H1 (cell line): ENCODE data around the gene ZFP3. TPM values are rescaled to one million over a fixed set of nuclear protein-coding genes. Genes with fewer than 3 reads are reported as not detected.

Experiments used
- CTCF ChIA-PET: fragments of 300-600 bp; sonication (Branson Sonifier 250); formaldehyde crosslinking; loops from one replicate; lab custom pipeline; 2021; ENCODE audit not compliant: partially characterized antibody; lab: Charles Lee
- POLR2A ChIA-PET: fragments of 300-600 bp; sonication (Branson Sonifier 250); formaldehyde crosslinking; loops from one replicate; lab custom pipeline; 2021; ENCODE audit warnings: inconsistent platforms; ENCODE audit not compliant: partially characterized antibody; lab: Charles Lee
- DNase-seq, 2 experiments: peaks; one replicate each; pipeline versions ENCODE4 v3.0.0 to v3.0.0-alpha.2; 2010 to 2022; ENCODE audit warnings: low spot score in 2 of 2, low read depth in 1 of 2, mixed read lengths in 1 of 2
- FAIRE-seq: peaks from 2 replicates; lab custom pipeline; 2011; peaks lifted over from hg19 to GRCh38; lab: Jason Lieb, UNC
- H2AFZ ChIP-seq: 2 replicates; pipeline ENCODE4 v1.8.1; 2012; ENCODE audit warnings: low read length, inconsistent platforms
- H2AK5ac ChIP-seq: 2 replicates; pipeline ENCODE4 v1.6.1; 2013; ENCODE audit warnings: low read depth, low read length
- H2BK120ac ChIP-seq: replicated peaks from 2 replicates; pipeline ENCODE3; 2013; ENCODE audit warnings: low read depth, low read length, inconsistent platforms
- H2BK12ac ChIP-seq: 2 replicates; pipeline ENCODE4 v1.6.1; 2013; ENCODE audit warnings: low read depth, low read length
- H2BK15ac ChIP-seq: 2 replicates; pipeline ENCODE4 v1.6.1; 2013; ENCODE audit warnings: low read length
- H2BK20ac ChIP-seq: 2 replicates; pipeline ENCODE4 v1.6.1; 2013; ENCODE audit warnings: low read length
- H2BK5ac ChIP-seq: 2 replicates; pipeline ENCODE4 v1.6.1; 2013; ENCODE audit warnings: low read depth, low read length
- H3K14ac ChIP-seq: 2 replicates; pipeline ENCODE4 v1.6.1; 2013; ENCODE audit warnings: inconsistent platforms; ENCODE audit not compliant: insufficient read length
- H3K18ac ChIP-seq: 2 replicates; pipeline ENCODE4 v1.6.1; 2013; ENCODE audit warnings: low read length; ENCODE audit errors: extremely low read depth
- H3K23ac ChIP-seq: 2 replicates; pipeline ENCODE4 v1.6.1; 2013; ENCODE audit warnings: inconsistent platforms; ENCODE audit not compliant: insufficient read length
- H3K23me2 ChIP-seq: 2 replicates; pipeline ENCODE4 v1.6.1; 2013; ENCODE audit warnings: low read depth, low read length
- H3K27ac ChIP-seq: 2 replicates; pipeline ENCODE4 v1.6.1; 2011; ENCODE audit warnings: low read depth, low read length, inconsistent platforms
- H3K27me3 ChIP-seq, 4 experiments: replicated peaks in 1 of 4; 1 replicate in 1 of 4; 2 replicates in 3 of 4; pipeline versions ENCODE4 v1.6.1 to v1.8.1; 2011 to 2013; ENCODE audit warnings: low read length in 3 of 4, mild to moderate bottlenecking in 3 of 4, inconsistent platforms in 2 of 4, mixed read lengths in 2 of 4, moderate library complexity in 1 of 4; ENCODE audit not compliant: control insufficient read depth in 3 of 4, insufficient read depth in 3 of 4; ENCODE audit errors: extremely low read depth in 1 of 4
- H3K36me3 ChIP-seq, 4 experiments: 2 replicates each; pipeline versions ENCODE4 v1.6.1 to v1.8.1; 2011 to 2013; ENCODE audit warnings: mild to moderate bottlenecking in 4 of 4, low read length in 3 of 4, moderate library complexity in 2 of 4, control low read depth in 1 of 4, inconsistent platforms in 1 of 4; ENCODE audit not compliant: insufficient read depth in 4 of 4, control insufficient read depth in 2 of 4
- H3K4ac ChIP-seq: replicated peaks from 2 replicates; pipeline ENCODE3; 2013; ENCODE audit warnings: low read length, low read depth, mixed read lengths, inconsistent platforms; ENCODE audit not compliant: insufficient read length
- H3K4me1 ChIP-seq, 4 experiments: replicated peaks in 1 of 4; 1 replicate in 1 of 4; 2 replicates in 3 of 4; pipeline versions ENCODE4 v1.6.1 to v1.8.1; 2011 to 2013; ENCODE audit warnings: low read length in 3 of 4, inconsistent platforms in 2 of 4, mixed read lengths in 1 of 4; ENCODE audit not compliant: insufficient read depth in 4 of 4, control insufficient read depth in 3 of 4
- H3K4me2 ChIP-seq, 2 experiments: 2 replicates each; pipeline versions ENCODE4 v1.6.1 to v1.8.1; 2011 to 2013; ENCODE audit warnings: low read depth in 2 of 2, low read length in 2 of 2, control low read depth in 1 of 2, inconsistent platforms in 1 of 2, mild to moderate bottlenecking in 1 of 2; ENCODE audit not compliant: insufficient read depth in 1 of 2
- H3K4me3 ChIP-seq, 4 experiments: fragments of 200-600, 300-600 bp in 1 of 4; sonication (generic), shearing (Covaris generic), sonication (Bioruptor Twin) in 1 of 4; 2 replicates each; pipeline versions ENCODE4 v1.5.1 to v1.8.1; 2011 to 2016; ENCODE audit warnings: low read length in 4 of 4, low read depth in 3 of 4, control low read depth in 2 of 4, inconsistent platforms in 2 of 4, mild to moderate bottlenecking in 2 of 4, mixed read lengths in 1 of 4, moderate library complexity in 1 of 4; ENCODE audit not compliant: insufficient read depth in 2 of 4; ENCODE audit errors: extremely low read depth in 1 of 4
- H3K56ac ChIP-seq: replicated peaks from 2 replicates; pipeline ENCODE3; 2013; ENCODE audit warnings: low read depth, mild to moderate bottlenecking, mixed read lengths, low read length, inconsistent platforms; ENCODE audit not compliant: insufficient read length
- H3K79me1 ChIP-seq: 2 replicates; pipeline ENCODE4 v1.6.1; 2013; ENCODE audit warnings: low read depth, low read length, control low read depth
- H3K79me2 ChIP-seq, 2 experiments: 2 replicates each; pipeline versions ENCODE4 v1.6.1 to v1.8.1; 2012 to 2013; ENCODE audit warnings: low read length in 2 of 2, mild to moderate bottlenecking in 2 of 2, inconsistent platforms in 1 of 2; ENCODE audit not compliant: insufficient read depth in 2 of 2, control insufficient read depth in 1 of 2
- H3K9ac ChIP-seq, 4 experiments: replicated peaks in 1 of 4; 1 replicate in 1 of 4; 2 replicates in 3 of 4; pipeline versions ENCODE4 v1.6.1 to v1.8.1; 2011 to 2013; ENCODE audit warnings: low read depth in 3 of 4, low read length in 3 of 4, control low read depth in 2 of 4, mild to moderate bottlenecking in 2 of 4, moderate library complexity in 2 of 4, inconsistent platforms in 1 of 4; ENCODE audit errors: extremely low read depth in 1 of 4
- H3K9me3 ChIP-seq, 2 experiments: 2 replicates each; pipeline versions ENCODE4 v1.6.1 to v1.8.1; 2012 to 2013; ENCODE audit warnings: mild to moderate bottlenecking in 2 of 2, moderate library complexity in 2 of 2, control low read depth in 1 of 2, inconsistent platforms in 1 of 2, low read depth in 1 of 2, low read length in 1 of 2, mixed read lengths in 1 of 2; ENCODE audit not compliant: insufficient read depth in 2 of 2
- H4K20me1 ChIP-seq, 2 experiments: replicated peaks in 1 of 2; 2 replicates each; pipeline versions ENCODE3 to v1.8.1; 2011 to 2013; ENCODE audit warnings: inconsistent platforms in 2 of 2, low read length in 2 of 2, mild to moderate bottlenecking in 1 of 2; ENCODE audit not compliant: insufficient read depth in 2 of 2, control insufficient read depth in 1 of 2
- H4K5ac ChIP-seq: 2 replicates; pipeline ENCODE4 v1.6.1; 2013; ENCODE audit warnings: low read length, low read depth, mixed read lengths, inconsistent platforms; ENCODE audit not compliant: insufficient read length
- H4K8ac ChIP-seq: 2 replicates; pipeline ENCODE4 v1.8.0; 2013; ENCODE audit warnings: mild to moderate bottlenecking, moderate library complexity, low read length, inconsistent platforms; ENCODE audit not compliant: insufficient read depth; ENCODE audit errors: extremely low read depth
- H4K91ac ChIP-seq: replicated peaks from 2 replicates; pipeline ENCODE3; 2013; ENCODE audit warnings: low read length, mixed read lengths, inconsistent platforms; ENCODE audit not compliant: insufficient read length
- BRCA1 ChIP-seq: IDR thresholded peaks from 2 replicates; pipeline ENCODE4 v1.6.1; 2012; ENCODE audit warnings: low read depth, low read length, improper control_type of control experiment
- CBX5 ChIP-seq: fragments of 300-800, 300-1000 bp; sonication (generic); IDR thresholded peaks from 2 replicates; pipeline ENCODE4 v1.7.1; 2016; ENCODE audit warnings: antibody characterized with exemption, low read length, low read depth
- CEBPB ChIP-seq: IDR thresholded peaks from 2 replicates; pipeline ENCODE4 v1.6.1; 2012; ENCODE audit warnings: low read depth, low read length
- CTCF ChIP-seq, 3 experiments: IDR thresholded peaks; 1 replicate in 2 of 3; 2 replicates in 1 of 3; pipeline versions ENCODE4 v1.5.1 to v1.6.1; 2011; ENCODE audit warnings: low read length in 3 of 3, mild to moderate bottlenecking in 3 of 3, inconsistent platforms in 2 of 3, low read depth in 1 of 3, moderate library complexity in 1 of 3; ENCODE audit not compliant: insufficient read depth in 1 of 3; ENCODE audit errors: control extremely low read depth in 1 of 3
- KDM1A ChIP-seq: fragments of 200-600, 300-600 bp; sonication (generic); IDR thresholded peaks from 2 replicates; pipeline ENCODE4 v1.7.1; 2016; ENCODE audit warnings: mild to moderate bottlenecking, low read length, borderline replicate concordance
- POLR2A ChIP-seq, 2 experiments: IDR thresholded peaks; 1 replicate in 1 of 2; 2 replicates in 1 of 2; pipeline ENCODE4 v1.6.1; 2011; ENCODE audit warnings: low read depth in 2 of 2, low read length in 2 of 2, mild to moderate bottlenecking in 2 of 2; ENCODE audit errors: control extremely low read depth in 1 of 2
- SP1 ChIP-seq: IDR thresholded peaks from 2 replicates; pipeline ENCODE4 v1.6.1; 2011; ENCODE audit warnings: low read depth, low read length
- SRF ChIP-seq: IDR thresholded peaks from 2 replicates; pipeline ENCODE4 v1.6.1; 2011; ENCODE audit warnings: mild to moderate bottlenecking, low read depth, low read length, moderate library complexity
- TAF1 ChIP-seq: IDR thresholded peaks from 2 replicates; pipeline ENCODE4 v1.6.1; 2011; ENCODE audit warnings: mild to moderate bottlenecking, low read depth, low read length
- TAF7 ChIP-seq: optimal IDR thresholded peaks from 2 replicates; pipeline ENCODE3; 2011; ENCODE audit warnings: low read depth, mild to moderate bottlenecking, inconsistent platforms, low read length, moderate library complexity, borderline replicate concordance
- YY1 ChIP-seq: IDR thresholded peaks from 2 replicates; pipeline ENCODE4 v1.6.1; 2011; ENCODE audit warnings: low read depth, mild to moderate bottlenecking, low read length
- ZNF274 ChIP-seq: IDR thresholded peaks from 2 replicates; pipeline ENCODE4 v1.7.0; 2012; ENCODE audit warnings: low read length, borderline replicate concordance; ENCODE audit errors: extremely low read depth
- WGBS, 2 experiments: shearing (Covaris generic) in 1 of 2; methylation state at CpG; one replicate each; pipeline versions ENCODE4 v1.1.6 to v1.1.7; 2013 to 2015; ENCODE audit warnings: low lambda C conversion rate in 2 of 2, mixed read lengths in 2 of 2, inconsistent platforms in 1 of 2, low coverage in 1 of 2, missing lambda C conversion rate in 1 of 2; ENCODE audit not compliant: insufficient replicate concordance in 2 of 2, insufficient coverage in 1 of 2, insufficient read length in 1 of 2; ENCODE audit errors: extremely low coverage in 1 of 2, missing lambda C conversion rate in 1 of 2; 5-methylcytosine and 5-hydroxymethylcytosine counted together
- polyA plus RNA-seq, 7 experiments: library from polyadenylated mRNA; depleted of rRNA in 3 of 7; stranded (reverse) in 5 of 7; unstranded in 2 of 7; fragments of >200 nt in 5 of 7; fragments of 200-250 nt in 2 of 7; gene quantifications; 1 replicate in 5 of 7; 2 replicates in 1 of 7; 4 replicates in 1 of 7; pipeline versions ENCODE4 v1.2.1 to v1.2.3, GENCODE V29; 2011 to 2013; ENCODE audit warnings: missing spikeins in 2 of 7, mixed read lengths in 2 of 7
- total RNA-seq: library from RNA; stranded (reverse); fragmentation: NEBNext Ultra II Directional; extraction: Animal tissue kit (Norgen Biotek cat#: 25700); gene quantifications from 2 replicates; pipeline ENCODE4 v1.2.1, GENCODE V29; 2021

The ZFP3 gene
- total and polyA plus RNA-seq, 2 of the 8 experiments (the other 6 are each of a cell fraction or from before 2014, with no cell fraction given) = 0.15 to 0.44 TPM

DNA sequence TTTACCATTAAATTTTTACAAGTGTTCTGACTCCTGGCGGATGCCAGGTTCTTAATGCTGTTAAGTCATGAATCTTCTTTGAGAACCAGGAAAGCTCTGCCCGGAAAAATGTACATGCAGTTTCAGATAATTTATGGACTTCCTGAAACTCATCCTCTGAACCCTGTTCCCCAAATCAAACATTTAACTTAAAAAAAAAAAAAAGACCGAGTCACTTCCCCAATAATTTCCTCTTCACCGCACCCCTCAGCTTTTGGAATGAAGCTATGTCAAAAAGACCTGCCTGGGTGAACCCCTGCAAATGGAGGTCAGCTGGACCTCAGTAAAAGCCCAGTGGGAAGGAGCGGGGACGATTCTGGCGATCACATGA, 18.4 kb downstream of the ZFP3 start:
- Histone ChIP-seq H2BK15ac (no peak overlapping the region), H2AK5ac (no peak overlapping the region), H3K27me3 (peaks cover 0 to 15% (median 9%) of the 10 kb centered on the region in 4 experiments; a peak in 6 of 7 replicates), H2BK5ac (0 out of 2 replicates have a peak overlapping the region, but pooled peaks have one; percentile 75), H3K23ac (no peak overlapping the region), H3K4me2 (peak overlapping the region; percentile 89 to 93), H3K79me1 (no peaks in the 10 kb centered on the region), H3K23me2 (peaks cover 6% of the 10 kb centered on the region; the same call in 1 of the 2 replicates), H4K5ac (no peak overlapping the region), H3K36me3 (peaks cover 0 to 4% (median 0%) of the 10 kb centered on the region in 4 experiments; a peak in 2 of 8 replicates), H3K9ac (no peak overlapping the region), H4K91ac (no peak overlapping the region), H2BK12ac (0 out of 2 replicates have a peak overlapping the region, but pooled peaks have one; percentile 27), H3K4me3 (peak overlapping the region; percentile 59 to 79 (median 64)), H3K4ac (no peak overlapping the region), H2AFZ (no peak overlapping the region; the same call in 1 of the 2 replicates), H4K20me1 (no peaks in the 10 kb centered on the region), H3K4me1 (no peaks in the 10 kb centered on the region), H4K8ac (peak overlapping the region; percentile 81; the same call in 1 of the 2 replicates), H3K79me2 (no peaks in the 10 kb centered on the region), H3K18ac (no peak overlapping the region), H2BK20ac (no peak overlapping the region), H2BK120ac (no peak overlapping the region), H3K14ac (no peak overlapping the region), H3K9me3 (peaks cover 33 to 41% of the 10 kb centered on the region in 2 experiments), H3K56ac (no peak overlapping the region), H3K27ac (no peak overlapping the region)
- FAIRE-seq = no peak
- ChIA-PET CTCF (no interaction called here), POLR2A (interaction anchor here (1.0 to 2.9 kb wide), 4 partner anchors 11 to 28 kb away, joined by 3 to 20 read pairs (median 10); partner anchors contain the start of genes ZFP3 and ZNF232)
- 54% methylated on average over 5 of the region's 7 CpGs; no CpG with 5 or more reads in 1 of the 2 experiments for WGBS, 2 experiments
- TF ChIP-seq BRCA1 = no peak
- no peak for TF ChIP-seq TAF1
- TF ChIP-seq TAF7 = no peak
- TF ChIP-seq CTCF (IDR thresholded peaks at IDR 0.05; ENCODE audit: control extremely low read depth in 1 of 3, insufficient read depth in 1 of 3, low read depth in 1 of 3, low read length in 3 of 3) = no peak
- no peak for TF ChIP-seq SRF
- TF ChIP-seq POLR2A (IDR thresholded peaks at IDR 0.05; ENCODE audit: control extremely low read depth in 1 of 2, low read depth in 2 of 2, low read length in 2 of 2) = no peak
- TF ChIP-seq ZNF274 = no peak
- TF ChIP-seq YY1 = no peak
- no peak for TF ChIP-seq KDM1A
- TF ChIP-seq CBX5 = no peak
- no peak for TF ChIP-seq CEBPB
- no peak for TF ChIP-seq SP1
- no peak for DNase-seq
